ENCODE measurements around the gene PRSS1.

Gene PRSS1

GRCh38 chr7:142802301-142802700 lies 53.0 kb downstream of the PRSS1 start:
- H3K9ac ChIP-seq (ENCODE audit: low read depth, low read length), result peak overlapping the region; percentile 99
- DNase-seq (no peak), ATAC-seq (ENCODE audit: insufficient read depth, low read depth) (no peak)
- H3K4me1 ChIP-seq (ENCODE audit: insufficient read depth, low read length), result peaks cover 91% of the 10 kb centered on the region
- H4K20me1 ChIP-seq (ENCODE audit: insufficient read depth, low read length), result no peaks in the 10 kb centered on the region
- H3K9me3 ChIP-seq (ENCODE audit: insufficient read depth, low read length, severe bottlenecking), result no peaks in the 10 kb centered on the region
- peak overlapping the region; percentile 55 for H3K4me2 ChIP-seq (ENCODE audit: insufficient read depth, low read length)
- peaks cover 67% of the 10 kb centered on the region for H3K36me3 ChIP-seq (ENCODE audit: insufficient read depth, low read length)
- H2AFZ ChIP-seq (ENCODE audit: low read depth, low read length), result no peak overlapping the region
- H3K27me3 ChIP-seq (ENCODE audit: insufficient read depth, low read length, poor library complexity), result no peaks in the 10 kb centered on the region
- peak overlapping the region in 1 of 2 experiments; percentile 36; a peak in 2 of 4 replicates for H3K4me3 ChIP-seq (ENCODE audit: low read depth in 1 of 2, low read length in 2 of 2)
- TF ChIP-seq CTCF (IDR thresholded peaks at IDR 0.05; ENCODE audit: borderline replicate concordance, extremely low read depth, low read length, poor library complexity, severe bottlenecking), result no peak
- TF ChIP-seq EZH2 (IDR thresholded peaks at IDR 0.05; ENCODE audit: borderline replicate concordance, low read depth, low read length, severe bottlenecking), result no peak
- peak overlapping the region; percentile 97 for H3K27ac ChIP-seq (ENCODE audit: low read length)
- peaks cover 95% of the 10 kb centered on the region for H3K79me2 ChIP-seq (ENCODE audit: insufficient read depth, low read length)
